DMS79 treated with DMSO at 0.1 percent for 48 hours (cell line): ENCODE results near the gene PPM1K.

Experiments used
- DNase-seq: peaks from one replicate; lab custom pipeline; 2025; lab: John Stamatoyannopoulos, UW

The PPM1K gene

DNA sequence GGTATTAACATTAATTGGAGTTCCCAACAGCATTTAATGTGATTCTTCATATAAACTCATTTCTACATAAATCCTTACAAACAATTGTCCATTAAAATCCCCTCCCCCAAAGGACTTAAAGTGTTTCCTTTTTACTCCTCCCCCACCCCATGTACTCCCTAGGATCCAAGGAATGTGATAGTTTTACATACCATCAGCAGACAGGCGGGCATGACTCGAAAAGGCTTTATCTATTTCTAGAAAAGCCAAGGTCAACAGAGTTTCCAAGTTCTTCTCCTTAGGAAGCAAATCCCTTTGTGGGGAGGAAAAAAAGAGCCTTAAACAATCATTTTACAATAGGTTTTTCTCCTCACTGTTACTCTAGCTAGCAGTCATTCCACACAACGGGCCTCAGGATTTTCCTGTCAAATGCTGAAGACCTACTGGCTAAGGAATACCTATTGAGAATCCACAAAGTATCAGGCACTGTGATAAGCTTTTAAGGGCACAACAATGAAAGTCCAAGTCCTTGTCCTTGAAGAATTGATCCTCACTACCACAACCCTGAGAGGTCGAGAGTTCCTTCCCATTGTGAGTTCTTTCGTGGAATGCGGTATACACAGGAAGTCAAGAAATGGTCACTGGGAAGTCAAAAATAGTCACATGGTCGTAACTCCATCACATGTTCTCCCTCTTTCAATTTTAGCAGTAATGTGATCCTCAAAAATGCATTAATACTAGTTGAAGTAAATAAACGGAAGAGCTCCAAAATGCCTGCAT, 7.2 kb downstream of the PPM1K start:
- DNase-seq: no peak

DNA sequence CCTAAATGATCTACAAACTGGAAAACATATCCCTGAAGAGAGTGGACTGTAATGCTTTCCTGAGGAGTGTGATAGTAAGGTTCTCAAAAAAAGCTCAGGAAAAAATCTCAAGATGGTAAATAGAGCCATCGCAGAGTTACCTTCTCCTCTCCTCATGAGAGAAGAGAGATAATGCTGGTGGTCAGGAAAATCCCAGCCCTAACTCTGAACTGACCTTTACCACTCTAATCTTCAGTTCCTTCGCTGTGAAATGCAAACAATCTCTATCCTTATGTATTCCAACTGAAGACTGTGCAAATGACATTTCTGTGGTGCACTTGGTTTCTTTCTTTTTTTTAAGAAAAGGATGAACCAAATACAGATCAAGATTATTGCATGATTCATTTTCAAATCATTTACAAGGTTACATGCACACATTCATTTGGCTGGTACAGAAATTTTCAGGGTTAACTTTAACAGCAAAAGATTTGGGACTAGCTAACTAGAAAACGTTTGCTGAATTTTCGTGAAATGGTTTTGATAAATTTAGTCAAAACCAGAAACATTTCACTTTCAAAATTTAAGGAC, 8.3 kb downstream of the PPM1K start:
- DNase-seq: no peak

DNA sequence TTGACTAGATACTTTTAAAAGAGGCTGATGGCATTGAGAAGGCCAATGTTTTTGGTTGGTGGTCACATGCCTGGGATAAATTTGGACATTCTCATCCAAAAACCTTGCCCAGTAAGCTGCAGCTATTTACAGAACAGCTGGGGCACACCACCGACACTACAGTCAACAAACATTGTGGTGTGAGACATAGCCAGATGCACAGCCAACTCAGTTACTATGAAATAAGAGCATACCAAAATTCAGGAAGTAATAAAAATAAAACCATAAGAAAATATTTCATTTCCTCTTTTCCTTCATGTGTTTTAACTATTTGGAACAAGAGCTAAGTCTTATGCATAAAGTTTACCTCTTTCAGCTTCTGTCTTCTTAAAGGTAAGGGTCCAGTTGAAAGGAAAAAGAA, 8.8 kb downstream of the PPM1K start:
- DNase-seq: no peak

DNA sequence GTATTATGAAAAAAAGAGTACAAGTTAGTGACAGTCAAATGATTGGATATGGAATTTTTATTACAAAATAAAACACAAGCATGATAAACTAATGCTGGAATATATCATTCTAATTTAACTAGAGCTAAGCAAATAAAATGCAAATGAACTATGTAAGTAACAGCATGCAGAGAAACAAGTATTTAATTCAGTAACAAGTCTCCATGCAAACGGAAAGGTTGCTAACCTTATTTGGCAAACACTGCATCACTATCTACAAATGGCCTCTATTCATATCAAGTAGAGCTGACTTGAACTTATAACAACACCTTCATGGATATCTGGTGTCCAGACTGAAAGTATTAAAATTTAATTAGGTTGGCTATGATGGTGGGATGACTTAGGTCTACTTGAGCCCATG, 15.4 kb downstream of the PPM1K start:
- no peak for DNase-seq

DNA sequence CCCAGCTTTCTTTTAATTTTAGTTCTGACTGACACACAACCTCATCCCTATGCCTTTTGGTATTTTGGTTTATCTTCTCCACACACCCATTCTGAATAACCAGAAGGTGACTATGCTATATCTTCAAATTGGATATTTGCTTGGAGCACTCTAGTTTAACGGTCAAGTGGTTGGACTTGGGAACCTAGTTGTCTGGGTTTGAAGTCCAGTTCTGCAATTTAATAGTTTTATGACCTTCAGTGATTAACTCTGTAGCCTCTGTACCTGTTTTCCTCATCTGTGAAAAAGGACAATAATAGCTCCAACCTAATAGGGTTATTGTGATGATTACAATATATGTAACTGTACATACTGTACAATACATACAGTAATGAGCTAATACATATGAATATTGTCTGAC, 20.0 kb downstream of the PPM1K start:
- DNase-seq: no peak

DNA sequence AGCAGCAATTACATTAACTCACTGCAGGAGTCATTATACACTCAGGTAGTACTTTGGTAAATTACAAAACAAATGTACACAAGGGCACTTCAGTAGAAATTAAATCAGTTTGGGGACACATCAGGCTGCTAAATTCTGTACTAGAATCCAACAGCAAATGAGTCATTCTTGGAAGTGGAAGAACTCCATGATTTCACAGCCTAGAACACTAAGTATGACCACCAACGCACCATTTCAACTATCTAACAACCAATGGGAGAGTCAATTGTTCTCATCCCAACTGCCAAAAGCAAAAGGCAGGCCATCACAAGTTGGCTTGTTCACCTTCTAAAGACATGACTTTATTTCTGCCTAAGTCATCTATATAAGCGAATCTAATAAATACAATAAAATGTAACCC, 26.6 kb downstream of the PPM1K start:
- no peak for DNase-seq

DNA sequence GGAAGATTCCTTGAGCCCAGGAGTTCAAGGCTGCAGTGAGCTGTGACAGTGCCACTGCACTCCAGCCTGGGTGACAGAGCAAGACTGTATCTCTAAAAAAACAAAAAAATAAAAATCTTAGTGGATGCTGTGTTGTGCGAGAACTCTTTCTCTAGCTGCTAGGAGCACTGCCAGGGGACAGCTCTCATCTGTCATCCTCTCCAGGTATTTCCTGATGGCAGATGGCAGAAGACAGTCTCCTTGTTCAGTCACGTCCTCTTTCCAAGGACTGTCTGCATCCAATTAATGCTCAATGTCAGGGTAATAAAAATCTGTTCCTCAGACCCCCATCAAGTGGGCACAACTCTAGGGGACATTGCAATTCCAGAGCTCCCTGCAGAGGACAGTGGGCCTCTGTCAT, 29.2 kb downstream of the PPM1K start:
- DNase-seq: no peak

DNA sequence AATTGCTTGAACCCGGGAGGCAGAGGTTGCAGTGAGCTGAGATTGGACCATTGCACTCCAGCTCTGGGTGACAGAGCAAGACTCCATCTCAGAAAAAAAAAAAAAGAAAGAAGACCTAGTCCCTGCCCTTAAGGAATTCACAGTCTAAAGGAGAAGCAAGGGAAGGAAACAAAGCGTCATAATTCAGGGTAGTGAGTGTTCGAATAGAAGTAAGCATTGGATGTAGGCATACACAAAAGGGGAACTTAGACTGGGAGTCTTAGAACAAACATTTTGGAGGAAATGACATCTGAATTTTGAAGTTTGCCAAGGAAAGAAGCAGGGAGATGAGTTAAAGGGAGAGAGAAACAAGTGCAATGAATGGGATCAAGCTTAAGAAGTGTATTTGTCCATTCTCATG, 32.4 kb downstream of the PPM1K start:
- no peak for DNase-seq

DNA sequence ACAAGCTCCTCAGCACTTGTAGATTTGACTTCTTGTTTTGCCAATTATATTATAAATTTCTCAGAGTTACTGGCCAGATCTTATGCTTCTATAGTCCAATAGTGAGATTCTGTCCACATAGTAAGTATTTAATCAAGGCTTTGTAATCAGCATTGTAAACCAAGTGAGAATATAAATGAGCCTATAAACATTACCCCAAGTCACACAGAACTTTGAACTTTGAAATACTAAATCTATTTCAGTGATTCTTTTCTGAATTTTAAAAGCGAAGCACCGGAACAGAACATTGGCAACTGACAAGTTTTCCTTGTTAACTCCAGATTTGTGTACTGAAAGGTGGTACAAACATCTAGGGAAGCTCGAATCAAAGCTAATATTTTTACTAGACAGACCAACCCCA, 37.2 kb downstream of the PPM1K start:
- no peak for DNase-seq

DNA sequence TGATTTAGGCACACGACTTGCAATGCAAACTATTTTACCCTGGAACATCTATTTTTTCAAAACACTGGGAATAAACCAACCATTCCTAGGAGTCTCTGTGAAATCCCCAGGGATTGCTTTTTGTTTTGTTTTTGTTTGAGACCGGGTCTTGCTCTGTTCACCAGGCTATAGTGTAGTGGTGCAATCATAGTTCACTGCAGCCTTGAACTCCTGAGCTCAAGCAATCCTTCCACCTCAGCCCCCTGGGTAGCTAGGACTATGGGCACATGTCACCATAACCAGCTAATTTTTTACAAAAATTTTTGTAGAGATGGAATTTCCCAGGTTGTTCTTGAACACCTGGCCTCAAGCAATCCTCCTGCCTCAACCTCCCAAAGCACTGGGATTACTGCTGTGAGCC, 37.8 kb downstream of the PPM1K start:
- DNase-seq: no peak

DNA sequence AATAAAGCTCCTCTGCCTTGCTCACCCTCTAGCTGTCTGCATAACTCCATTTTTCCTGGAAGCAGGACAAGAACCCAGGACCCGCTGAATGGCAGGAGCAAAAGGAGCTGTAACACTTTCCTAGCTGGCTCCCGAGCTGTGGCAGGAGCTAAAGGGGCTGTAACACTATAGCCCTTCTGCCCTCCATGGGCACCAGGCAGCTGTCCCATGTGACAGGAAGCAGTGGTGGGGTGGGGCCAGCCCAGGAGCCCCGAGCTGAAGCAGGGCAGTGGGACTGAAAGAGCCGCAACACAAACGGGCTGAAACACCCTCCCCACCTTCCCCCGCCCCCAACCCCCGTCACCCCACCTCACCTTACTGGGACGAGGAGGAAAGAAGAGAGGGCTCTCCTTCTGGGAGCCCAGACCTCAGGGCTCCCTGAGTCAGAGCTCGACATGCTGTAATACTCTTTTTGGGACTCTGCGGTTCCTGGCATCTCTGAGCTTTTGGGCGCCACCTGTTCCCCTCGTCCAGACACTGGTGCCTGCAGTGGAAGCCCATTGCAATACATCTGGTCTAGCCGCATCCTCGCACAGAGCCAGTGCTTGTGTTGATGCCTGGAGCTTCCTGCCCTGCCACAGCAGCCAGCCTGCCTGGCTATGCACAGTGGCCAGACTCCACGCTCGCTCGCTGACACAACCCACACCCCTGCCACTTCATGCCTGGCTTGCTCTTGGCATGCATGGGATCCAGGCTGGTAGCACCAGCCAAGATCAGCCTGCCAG, 39.4 kb downstream of the PPM1K start:
- DNase-seq: no peak

DNA sequence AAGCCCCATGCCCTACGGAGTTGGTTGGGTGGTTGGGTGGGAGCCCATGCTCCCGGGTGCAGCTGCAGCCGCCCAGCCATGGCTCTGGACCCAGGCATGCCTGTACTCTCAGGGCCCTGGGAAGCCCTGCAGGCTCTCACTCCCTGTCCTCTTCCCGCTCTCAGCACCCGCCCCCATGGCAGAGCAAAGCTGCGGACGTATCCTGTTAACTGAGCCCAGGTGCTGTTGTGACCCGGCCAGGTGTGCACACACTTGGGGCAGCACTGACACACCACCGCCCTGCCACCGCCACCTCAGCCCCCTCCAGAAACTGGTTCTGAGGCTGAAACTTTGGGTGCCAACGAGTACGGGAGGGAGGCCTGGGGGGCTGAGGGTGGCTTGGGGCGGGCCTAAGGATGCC, 40.3 kb downstream of the PPM1K start:
- DNase-seq: no peak

DNA sequence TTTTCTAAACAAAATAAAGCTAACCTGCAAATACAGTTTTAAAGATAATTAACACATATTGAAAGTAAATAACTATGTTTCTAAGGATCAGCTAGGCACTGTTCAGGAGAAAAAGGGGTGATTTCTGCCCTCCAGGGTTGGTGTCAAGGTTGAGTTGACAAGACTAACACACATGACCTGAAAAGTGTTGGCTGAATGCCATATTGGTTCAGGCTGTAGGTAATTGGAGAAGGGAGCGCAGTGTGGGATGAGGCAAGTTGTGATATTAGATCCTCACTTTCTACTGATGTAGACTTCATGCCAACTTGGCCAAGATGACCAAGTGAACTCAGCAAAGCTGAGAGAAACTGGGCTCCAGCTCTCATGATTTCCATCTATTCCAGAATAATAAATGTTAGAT, 42.2 kb downstream of the PPM1K start:
- no peak for DNase-seq

DNA sequence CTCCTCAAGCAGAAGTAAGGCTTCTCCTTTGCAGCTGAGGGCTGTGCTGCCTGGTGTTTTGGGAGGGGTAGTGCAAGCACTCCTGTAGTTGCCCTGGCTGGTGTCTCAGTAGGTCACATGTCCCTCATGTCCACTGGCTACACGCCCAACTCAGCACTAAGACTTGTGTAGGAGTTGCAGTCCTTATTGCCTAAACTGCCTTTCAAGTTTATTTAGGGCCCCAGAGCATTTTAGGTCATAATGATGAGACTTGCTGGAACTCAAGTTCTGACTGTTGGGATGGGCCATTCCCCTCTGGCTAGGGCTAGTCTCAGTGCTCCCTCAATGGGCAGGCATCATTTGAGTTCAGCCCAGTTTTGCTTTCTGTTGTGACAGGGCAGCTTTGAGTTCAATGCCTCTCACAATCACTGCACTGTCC, 44.1 kb downstream of the PPM1K start:
- no peak for DNase-seq

DNA sequence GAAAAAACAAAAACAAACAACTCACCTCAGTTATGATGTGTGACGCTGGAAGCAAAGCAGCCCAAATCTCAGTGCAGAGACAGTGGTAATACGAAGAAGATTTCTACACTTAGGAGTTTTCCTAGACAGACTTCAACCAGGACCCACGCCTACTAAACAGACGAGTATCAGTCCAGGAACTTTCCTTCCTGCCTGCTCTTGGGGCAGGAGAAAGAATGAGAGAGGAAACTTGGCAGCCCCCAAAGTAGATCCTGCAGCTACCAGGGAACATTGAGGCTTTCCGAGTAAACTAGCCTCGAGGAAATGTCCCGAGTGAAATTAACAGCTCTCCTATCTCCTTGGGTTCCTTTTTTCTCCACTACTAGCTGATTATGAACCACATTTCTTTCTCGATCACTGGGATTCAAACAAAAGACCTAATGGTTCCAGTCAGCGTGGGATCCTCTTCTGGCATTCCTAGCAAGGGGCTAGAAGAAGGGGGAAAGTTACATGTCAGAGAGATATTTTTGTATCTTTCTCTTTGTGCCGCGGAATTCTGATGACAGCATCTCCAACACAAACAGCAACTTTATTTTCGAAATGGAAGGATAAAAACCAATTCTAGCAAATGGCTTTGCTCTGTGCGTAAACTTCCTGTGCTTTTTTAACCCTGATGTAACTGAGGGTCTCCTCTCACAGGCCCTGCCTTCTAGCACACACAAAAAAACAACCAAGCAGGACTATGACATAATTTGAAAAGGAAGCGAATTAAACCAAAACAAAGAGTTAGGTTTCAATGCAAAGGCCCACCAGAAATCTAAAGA, 53.2 kb downstream of the PPM1K start:
- DNase-seq: no peak

DNA sequence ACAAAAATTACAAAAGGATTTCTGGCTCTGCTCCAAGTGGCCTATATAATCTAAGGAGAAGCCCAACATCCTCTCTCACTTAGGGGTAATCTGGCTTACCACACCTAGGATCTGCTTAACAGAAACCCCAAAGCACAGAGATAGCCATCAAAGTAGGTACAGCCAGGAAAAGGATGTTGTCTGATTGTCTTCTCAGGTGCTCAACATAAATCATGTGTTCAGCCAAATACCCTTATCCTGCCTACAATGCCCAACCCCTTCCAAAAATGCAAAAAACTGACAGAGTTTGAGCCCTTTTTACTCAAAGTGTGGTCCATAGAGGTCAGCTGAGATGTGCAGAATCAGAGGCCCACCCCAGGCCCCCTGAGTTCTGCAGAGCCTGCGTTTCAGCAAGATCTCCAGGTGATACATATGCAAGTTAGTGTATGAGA, 53.9 kb downstream of the PPM1K start:
- DNase-seq: no peak

DNA sequence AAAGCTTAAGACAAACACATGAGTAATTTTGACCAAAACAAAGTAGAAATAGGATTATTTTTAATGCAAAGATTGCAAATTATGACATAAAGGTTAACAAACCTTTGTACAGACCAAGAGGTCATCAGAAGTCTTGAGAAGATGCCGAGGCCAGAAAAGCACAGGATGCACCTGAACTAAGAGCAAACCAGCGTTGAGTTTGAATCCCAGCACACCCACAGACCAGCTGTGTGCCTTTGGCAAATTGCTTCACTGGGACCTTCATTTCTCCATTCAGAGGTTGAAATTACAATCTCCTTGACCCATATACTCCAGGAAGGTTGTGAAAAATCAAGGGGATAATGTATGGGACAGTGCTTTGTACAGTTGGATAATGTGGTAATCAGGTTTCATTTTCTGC, 56.6 kb downstream of the PPM1K start:
- no peak for DNase-seq

DNA sequence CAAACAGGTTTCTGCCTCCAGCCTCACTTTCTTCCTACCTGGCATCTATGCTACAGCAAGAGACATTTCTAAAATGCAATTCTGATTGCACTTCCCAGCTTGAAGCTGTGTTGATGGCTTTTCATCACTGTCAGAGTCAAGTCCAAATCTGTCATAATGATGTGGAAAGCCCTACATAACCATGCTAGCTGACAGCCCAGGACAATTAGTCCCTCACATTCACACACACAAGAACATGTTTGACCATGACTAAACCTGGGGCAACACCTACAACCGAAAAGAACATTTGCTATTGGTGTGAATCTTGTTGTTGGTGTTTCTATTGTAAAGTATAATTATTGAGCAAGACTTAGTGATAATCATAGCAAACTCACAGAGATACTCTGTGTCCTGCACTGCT, 58.2 kb downstream of the PPM1K start:
- no peak for DNase-seq

DNA sequence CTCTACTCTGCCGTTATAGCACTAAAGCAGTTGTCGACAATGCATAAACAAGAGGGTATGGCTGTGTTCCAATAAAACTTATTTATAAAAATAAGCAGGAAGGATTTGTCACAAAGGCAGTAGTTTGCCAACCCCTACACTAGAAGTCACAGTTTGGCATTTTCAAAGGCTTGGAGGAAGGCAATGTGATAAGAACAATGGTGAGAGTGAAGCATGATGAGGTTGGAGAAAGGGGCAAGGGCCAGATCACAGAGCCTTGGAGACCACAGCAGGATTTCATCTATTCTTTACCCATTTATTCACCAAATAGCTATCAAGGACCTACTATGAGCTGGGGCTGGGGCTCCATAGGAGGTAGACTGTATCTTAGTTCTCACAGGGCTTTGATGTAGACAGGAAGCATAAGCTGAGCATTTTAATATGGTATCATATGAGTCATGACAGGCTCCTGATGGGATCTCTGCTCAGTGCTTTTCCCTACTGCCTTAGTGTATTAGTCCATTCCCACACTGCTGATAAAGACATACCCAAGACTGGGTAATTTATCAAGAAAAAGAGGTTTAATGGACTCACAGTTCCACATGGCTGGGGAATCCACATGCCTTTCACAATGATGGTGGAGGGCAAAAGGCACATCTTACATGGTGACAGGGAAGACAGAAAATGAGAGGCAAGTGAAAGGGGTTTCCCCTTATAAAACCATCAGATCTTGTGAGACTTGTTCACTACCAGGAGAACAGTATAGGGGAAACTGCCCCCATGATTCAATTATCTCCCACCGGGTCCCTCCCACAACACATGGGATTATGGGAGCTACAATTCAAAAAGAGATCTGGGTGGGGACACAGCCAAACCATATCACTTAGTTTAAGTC, 58.9 kb downstream of the PPM1K start:
- no peak for DNase-seq

DNA sequence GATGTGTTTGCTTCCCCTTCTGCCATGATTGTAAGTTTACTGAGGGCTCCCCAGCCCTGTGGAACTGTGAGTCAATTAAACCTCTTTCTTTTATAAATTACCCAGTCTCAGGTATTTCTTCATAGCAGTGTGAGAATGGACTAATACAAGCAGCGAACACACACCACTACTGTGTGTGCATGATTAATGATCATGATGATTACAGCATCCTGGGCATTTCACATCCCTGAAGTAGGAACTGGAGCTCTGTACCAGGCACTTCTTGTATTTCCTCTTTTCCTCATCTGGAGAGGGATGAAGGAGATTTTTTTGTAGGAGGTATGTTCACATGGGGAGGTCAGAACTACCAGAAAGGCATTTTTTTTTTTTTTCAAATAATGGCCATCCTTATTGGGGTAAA, 60.8 kb downstream of the PPM1K start:
- no peak for DNase-seq

DNA sequence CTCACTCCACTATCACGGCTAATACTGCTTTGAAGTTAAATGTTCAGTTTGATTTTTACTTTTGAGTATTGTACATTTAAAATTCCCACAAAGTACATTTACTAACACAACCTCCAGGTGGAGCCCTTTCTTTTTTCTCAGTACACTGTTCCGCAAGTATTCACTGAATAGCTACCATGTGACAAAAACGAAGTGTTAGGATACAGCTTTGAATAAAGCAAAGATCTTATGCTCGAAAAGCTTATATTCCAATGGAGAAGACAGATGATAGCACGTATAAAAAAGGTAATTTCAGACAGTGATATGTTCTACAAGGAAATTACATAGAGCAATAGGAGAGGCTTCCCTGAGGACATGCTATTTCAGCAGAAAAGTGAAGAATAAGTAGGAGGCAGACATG, 65.3 kb downstream of the PPM1K start:
- DNase-seq: peak; percentile 36

DNA sequence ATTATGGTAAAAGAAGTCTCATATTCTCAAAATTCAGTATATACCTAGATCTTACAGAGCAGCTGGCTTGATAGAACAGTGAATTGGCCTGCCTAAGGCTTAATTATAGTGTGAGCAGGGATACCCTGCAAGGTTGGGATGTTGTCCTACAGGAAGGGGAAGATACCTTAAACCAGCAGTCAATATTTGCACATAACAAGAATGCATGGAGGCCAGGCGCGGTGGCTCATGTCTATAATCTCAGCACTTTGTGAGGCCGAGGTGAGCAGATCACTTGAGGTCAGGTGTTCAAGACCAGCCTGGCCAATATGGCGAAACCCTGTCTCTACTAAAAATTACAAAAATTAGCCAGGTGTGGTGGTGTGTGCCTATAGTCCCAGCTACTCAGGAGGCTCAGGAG, 67.2 kb downstream of the PPM1K start:
- no peak for DNase-seq
